ENCODE data around the gene KAT6B. TPM values are rescaled to one million over a fixed set of nuclear protein-coding genes. Genes with fewer than 3 reads are reported as not detected.

KAT6B gene
- total and polyA plus RNA-seq, 10 of the 15 experiments (the other 5 are each of a cell fraction or from before 2014, with no cell fraction given), result 2.7 to 22.6 (median 15.7) TPM

DNA sequence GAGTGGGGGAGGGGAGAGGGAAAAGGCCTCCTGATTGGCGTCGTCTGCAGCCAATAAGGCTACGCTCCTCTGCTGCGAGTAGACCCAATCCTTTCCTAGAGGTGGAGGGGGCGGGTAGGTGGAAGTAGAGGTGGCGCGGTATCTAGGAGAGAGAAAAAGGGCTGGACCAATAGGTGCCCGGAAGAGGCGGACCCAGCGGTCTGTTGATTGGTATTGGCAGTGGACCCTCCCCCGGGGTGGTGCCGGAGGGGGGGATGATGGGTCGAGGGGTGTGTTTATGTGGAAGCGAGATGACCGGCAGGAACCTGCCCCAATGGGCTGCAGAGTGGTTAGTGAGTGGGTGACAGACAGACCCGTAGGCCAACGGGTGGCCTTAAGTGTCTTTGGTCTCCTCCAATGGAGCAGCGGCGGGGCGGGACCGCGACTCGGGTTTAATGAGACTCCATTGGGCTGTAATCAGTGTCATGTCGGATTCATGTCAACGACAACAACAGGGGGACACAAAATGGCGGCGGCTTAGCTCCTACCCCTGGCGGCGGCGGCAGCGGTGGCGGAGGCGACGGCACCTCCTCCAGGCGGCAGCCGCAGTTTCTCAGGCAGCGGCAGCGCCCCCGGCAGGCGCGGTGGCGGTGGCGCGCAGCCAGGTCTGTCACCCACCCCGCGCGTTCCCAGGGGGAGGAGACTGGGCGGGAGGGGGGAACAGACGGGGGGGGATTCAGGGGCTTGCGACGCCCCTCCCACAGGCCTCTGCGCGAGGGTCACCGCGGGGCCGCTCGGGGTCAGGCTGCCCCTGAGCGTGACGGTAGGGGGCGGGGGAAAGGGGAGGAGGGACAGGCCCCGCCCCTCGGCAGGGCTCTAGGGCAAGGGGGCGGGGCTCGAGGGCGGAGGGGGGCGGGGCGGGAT, at the start of gene KAT6B (continued):
- TF ChIP-seq, protein P1, sequence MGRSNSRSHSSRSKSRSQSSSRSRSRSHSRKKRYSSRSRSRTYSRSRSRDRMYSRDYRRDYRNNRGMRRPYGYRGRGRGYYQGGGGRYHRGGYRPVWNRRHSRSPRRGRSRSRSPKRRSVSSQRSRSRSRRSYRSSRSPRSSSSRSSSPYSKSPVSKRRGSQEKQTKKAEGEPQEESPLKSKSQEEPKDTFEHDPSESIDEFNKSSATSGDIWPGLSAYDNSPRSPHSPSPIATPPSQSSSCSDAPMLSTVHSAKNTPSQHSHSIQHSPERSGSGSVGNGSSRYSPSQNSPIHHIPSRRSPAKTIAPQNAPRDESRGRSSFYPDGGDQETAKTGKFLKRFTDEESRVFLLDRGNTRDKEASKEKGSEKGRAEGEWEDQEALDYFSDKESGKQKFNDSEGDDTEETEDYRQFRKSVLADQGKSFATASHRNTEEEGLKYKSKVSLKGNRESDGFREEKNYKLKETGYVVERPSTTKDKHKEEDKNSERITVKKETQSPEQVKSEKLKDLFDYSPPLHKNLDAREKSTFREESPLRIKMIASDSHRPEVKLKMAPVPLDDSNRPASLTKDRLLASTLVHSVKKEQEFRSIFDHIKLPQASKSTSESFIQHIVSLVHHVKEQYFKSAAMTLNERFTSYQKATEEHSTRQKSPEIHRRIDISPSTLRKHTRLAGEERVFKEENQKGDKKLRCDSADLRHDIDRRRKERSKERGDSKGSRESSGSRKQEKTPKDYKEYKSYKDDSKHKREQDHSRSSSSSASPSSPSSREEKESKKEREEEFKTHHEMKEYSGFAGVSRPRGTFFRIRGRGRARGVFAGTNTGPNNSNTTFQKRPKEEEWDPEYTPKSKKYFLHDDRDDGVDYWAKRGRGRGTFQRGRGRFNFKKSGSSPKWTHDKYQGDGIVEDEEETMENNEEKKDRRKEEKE (IDR thresholded peaks at IDR 0.05), result no peak
- TF ChIP-seq SRF (IDR thresholded peaks at IDR 0.05; ENCODE audit: low read depth in 2 of 2, low read length in 2 of 2) (0 out of 4 replicates have a peak, but pooled peaks of 1 of the 2 experiments have one; percentile 4), MXI1 (IDR thresholded peaks at IDR 0.05; ENCODE audit: low read depth, low read length) (peak; percentile 37; the same call in 1 of the 2 replicates), MTA2 (IDR thresholded peaks at IDR 0.05; ENCODE audit: low read depth) (no peak), PAX8 (IDR thresholded peaks at IDR 0.05) (no peak), MEF2B (IDR thresholded peaks at IDR 0.05; ENCODE audit: partially characterized antibody, poor library complexity, severe bottlenecking) (peak; percentile 19), PAX5 (IDR thresholded peaks at IDR 0.05; ENCODE audit: borderline replicate concordance, low read depth, low read length) (0 out of 2 replicates have a peak, but pooled peaks have one; percentile 32), MEF2A (IDR thresholded peaks at IDR 0.05; ENCODE audit: insufficient read depth, low read depth, low read length) (0 out of 2 replicates have a peak, but pooled peaks have one; percentile 18), PBX3 (IDR thresholded peaks at IDR 0.05; ENCODE audit: insufficient replicate concordance, low read depth, low read length) (peak; percentile 99), ATF2 (IDR thresholded peaks at IDR 0.05; ENCODE audit: low read length) (no peak), POU2F2 (IDR thresholded peaks at IDR 0.05; ENCODE audit: borderline replicate concordance, low read depth, low read length) (0 out of 3 replicates have a peak, but pooled peaks have one; percentile 43), ETV6 (conservative IDR thresholded peaks at IDR 0.05 in 1 of 2, IDR thresholded peaks at IDR 0.05 in 1 of 2; ENCODE audit: borderline replicate concordance in 1 of 2, low read depth in 1 of 2) (0 out of 4 replicates have a peak, but pooled peaks of 1 of the 2 experiments have one; percentile 11), KLF5 (IDR thresholded peaks at IDR 0.05; ENCODE audit: partially characterized antibody) (peak; percentile 97), IKZF1 (conservative IDR thresholded peaks at IDR 0.05) (0 out of 2 replicates have a peak, but pooled peaks have one; percentile 11), EGR1 (IDR thresholded peaks at IDR 0.05; ENCODE audit: borderline replicate concordance in 1 of 2, low read depth in 2 of 2, low read length in 2 of 2) (peak in 1 of 2 experiments; percentile 15; a peak in 1 of 3 replicates), SMC3 (IDR thresholded peaks at IDR 0.05; ENCODE audit: borderline replicate concordance, low read length) (no peak)
- TF ChIP-seq, protein P2, sequence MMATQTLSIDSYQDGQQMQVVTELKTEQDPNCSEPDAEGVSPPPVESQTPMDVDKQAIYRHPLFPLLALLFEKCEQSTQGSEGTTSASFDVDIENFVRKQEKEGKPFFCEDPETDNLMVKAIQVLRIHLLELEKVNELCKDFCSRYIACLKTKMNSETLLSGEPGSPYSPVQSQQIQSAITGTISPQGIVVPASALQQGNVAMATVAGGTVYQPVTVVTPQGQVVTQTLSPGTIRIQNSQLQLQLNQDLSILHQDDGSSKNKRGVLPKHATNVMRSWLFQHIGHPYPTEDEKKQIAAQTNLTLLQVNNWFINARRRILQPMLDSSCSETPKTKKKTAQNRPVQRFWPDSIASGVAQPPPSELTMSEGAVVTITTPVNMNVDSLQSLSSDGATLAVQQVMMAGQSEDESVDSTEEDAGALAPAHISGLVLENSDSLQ (IDR thresholded peaks at IDR 0.05), result peak; percentile 100
- TF ChIP-seq, protein P3, sequence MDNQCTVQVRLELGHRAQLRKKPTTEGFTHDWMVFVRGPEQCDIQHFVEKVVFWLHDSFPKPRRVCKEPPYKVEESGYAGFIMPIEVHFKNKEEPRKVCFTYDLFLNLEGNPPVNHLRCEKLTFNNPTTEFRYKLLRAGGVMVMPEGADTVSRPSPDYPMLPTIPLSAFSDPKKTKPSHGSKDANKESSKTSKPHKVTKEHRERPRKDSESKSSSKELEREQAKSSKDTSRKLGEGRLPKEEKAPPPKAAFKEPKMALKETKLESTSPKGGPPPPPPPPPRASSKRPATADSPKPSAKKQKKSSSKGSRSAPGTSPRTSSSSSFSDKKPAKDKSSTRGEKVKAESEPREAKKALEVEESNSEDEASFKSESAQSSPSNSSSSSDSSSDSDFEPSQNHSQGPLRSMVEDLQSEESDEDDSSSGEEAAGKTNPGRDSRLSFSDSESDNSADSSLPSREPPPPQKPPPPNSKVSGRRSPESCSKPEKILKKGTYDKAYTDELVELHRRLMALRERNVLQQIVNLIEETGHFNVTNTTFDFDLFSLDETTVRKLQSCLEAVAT (IDR thresholded peaks at IDR 0.05), result no peak
